PC-9 (cell line): ENCODE measurements around the gene GFPT1. TPM values are rescaled to one million over a fixed set of nuclear protein-coding genes. Genes with fewer than 3 reads are reported as not detected.

Experiments used
- BruUV-seq: library from RNA; stranded (reverse); fragments of 400-500 nt; replicated peaks from 2 replicates; lab custom pipeline; 2021; lab: Mats Ljungman, UMichigan
- CTCF ChIA-PET: fragments of 300-600 bp; sonication (Branson Sonifier 250); formaldehyde crosslinking; loops from one replicate; lab custom pipeline; 2022; ENCODE audit warnings: antibody characterized with exemption; lab: Charles Lee
- POLR2A ChIA-PET: fragments of 300-600 bp; sonication (Branson Sonifier 250); formaldehyde crosslinking; loops from one replicate; lab custom pipeline; 2022; ENCODE audit warnings: antibody characterized with exemption; ENCODE audit not compliant: unreplicated experiment; lab: Charles Lee
- DNase-seq, 2 experiments: peaks; one replicate each; pipeline versions ENCODE4 v3.0.0 to v3.0.0-alpha.2; 2015 to 2022; ENCODE audit warnings: mixed read lengths in 1 of 2
- H2AFZ ChIP-seq: fragments of 200-600 bp; sonication (generic); 2 replicates; pipeline ENCODE4 v1.8.1; 2017; ENCODE audit warnings: antibody characterized with exemption
- H3F3A ChIP-seq: fragments of 200-600 bp; sonication (generic); 2 replicates; pipeline ENCODE4 v1.8.1; 2017; ENCODE audit warnings: antibody characterized with exemption, mild to moderate bottlenecking, low read depth; ENCODE audit not compliant: insufficient read depth
- H3K27ac ChIP-seq: fragments of 200-600 bp; sonication (generic); 2 replicates; pipeline ENCODE4 v1.6.1; 2016; ENCODE audit warnings: mixed run types
- H3K27me3 ChIP-seq: fragments of 200-600 bp; sonication (generic); 2 replicates; pipeline ENCODE4 v1.6.1; 2016; ENCODE audit warnings: low read depth, mixed run types; ENCODE audit not compliant: insufficient read depth
- H3K36me3 ChIP-seq: fragments of 200-600 bp; sonication (generic); 2 replicates; pipeline ENCODE4 v1.6.1; 2016; ENCODE audit warnings: low read depth, mixed run types
- H3K4me1 ChIP-seq: fragments of 200-600 bp; sonication (generic); replicated peaks from 2 replicates; pipeline ENCODE4 v1.6.1; 2016; ENCODE audit warnings: mixed run types; ENCODE audit not compliant: insufficient read depth
- H3K4me2 ChIP-seq: fragments of 200-600 bp; sonication (generic); 2 replicates; pipeline ENCODE4 v1.6.1; 2017; ENCODE audit warnings: mixed run types
- H3K4me3 ChIP-seq: fragments of 200-600 bp; sonication (generic); 2 replicates; pipeline ENCODE4 v1.6.1; 2016; ENCODE audit warnings: mixed run types
- H3K79me2 ChIP-seq: fragments of 200-600 bp; sonication (generic); 2 replicates; pipeline ENCODE4 v1.6.1; 2017; ENCODE audit warnings: low read depth, mixed run types
- H3K9me2 ChIP-seq: fragments of 200-600 bp; sonication (generic); 2 replicates; pipeline ENCODE4 v1.8.1; 2017; ENCODE audit warnings: mild to moderate bottlenecking; ENCODE audit not compliant: insufficient read depth
- H3K9me3 ChIP-seq: fragments of 200-600 bp; sonication (generic); 2 replicates; pipeline ENCODE4 v1.8.1; 2016; ENCODE audit warnings: low read depth; ENCODE audit not compliant: insufficient read depth
- H4K20me1 ChIP-seq: fragments of 200-600 bp; sonication (generic); 2 replicates; pipeline ENCODE4 v1.8.1; 2017; ENCODE audit not compliant: insufficient read depth
- CTCF ChIP-seq: fragments of 200-600 bp; sonication (generic); conservative IDR thresholded peaks from 2 replicates; pipeline ENCODE4 v1.6.1; 2017; ENCODE audit warnings: mixed run types, antibody characterized with exemption, mild to moderate bottlenecking, moderate library complexity
- EZH2 ChIP-seq: fragments of 200-600 bp; sonication (generic); IDR thresholded peaks from 2 replicates; pipeline ENCODE4 v1.8.0; 2017; ENCODE audit warnings: antibody characterized with exemption, low read depth
- intact Hi-C: fragments of 100-400 bp; cut with micrococcal nuclease; formaldehyde crosslinking; loops from one replicate; pipeline ENCODE4 v1.10.0; 2022; ENCODE audit not compliant: unreplicated experiment
- total RNA-seq: library from RNA; stranded (reverse); gene quantifications from 2 replicates; pipeline ENCODE4 v1.2.3, GENCODE V29; 2021

The GFPT1 gene
- total RNA-seq, 1 experiment from 2014 or later = 58.3 TPM

GRCh38 chr2:69395866-69396265 is 8.8 kb upstream of the GFPT1 start:
- POLR2A ChIA-PET = no interaction called here

DNA sequence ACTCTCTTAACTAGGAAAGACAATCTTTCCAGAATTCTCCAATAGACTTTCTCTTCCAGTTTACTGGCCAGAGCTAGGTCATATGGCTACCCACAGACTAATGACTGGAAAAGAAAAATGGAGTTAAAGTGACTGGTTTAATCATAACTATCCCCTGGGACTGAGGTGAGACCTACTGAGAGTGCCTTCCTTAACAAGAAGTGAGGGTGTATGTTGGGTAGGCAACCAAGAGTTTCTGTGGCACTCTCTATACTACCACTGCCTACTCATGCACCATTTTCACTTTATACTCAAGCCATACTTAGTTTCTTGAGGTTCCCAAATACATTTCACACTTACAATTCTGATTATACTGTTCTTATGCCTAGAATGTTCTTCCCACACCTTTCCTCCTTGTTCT is 6.9 kb upstream of the GFPT1 start:
- no peaks in the 10 kb centered on the region for H3K4me1 ChIP-seq
- no peaks in the 10 kb centered on the region for H3F3A ChIP-seq
- BruUV-seq = no TSS peak
- H3K36me3 ChIP-seq = no peaks in the 10 kb centered on the region
- intact Hi-C loops = no loop called here
- no peak overlapping the region for H3K27ac ChIP-seq
- H3K79me2 ChIP-seq = no peaks in the 10 kb centered on the region
- H3K9me2 ChIP-seq = no peaks in the 10 kb centered on the region
- H3K27me3 ChIP-seq = no peaks in the 10 kb centered on the region
- H3K4me3 ChIP-seq = no peak overlapping the region
- TF ChIP-seq EZH2 = no peak
- H2AFZ ChIP-seq = no peak overlapping the region
- POLR2A ChIA-PET = no interaction called here
- H3K9me3 ChIP-seq = no peaks in the 10 kb centered on the region
- CTCF ChIA-PET = no interaction called here
- no peak overlapping the region for H3K4me2 ChIP-seq
- H4K20me1 ChIP-seq = no peaks in the 10 kb centered on the region
- DNase-seq = no peak

More at GRCh38 chr2:69395866-69396265, 8.8 kb upstream of the GFPT1 start:
- Histone ChIP-seq H3K79me2 (no peaks in the 10 kb centered on the region), H3K9me3 (no peaks in the 10 kb centered on the region), H3K4me1 (no peaks in the 10 kb centered on the region), H3K36me3 (no peaks in the 10 kb centered on the region), H2AFZ (no peak overlapping the region), H3K4me2 (no peak overlapping the region), H3K27ac (no peak overlapping the region), H3K4me3 (no peak overlapping the region), H4K20me1 (no peaks in the 10 kb centered on the region), H3K27me3 (no peaks in the 10 kb centered on the region), H3K9me2 (no peaks in the 10 kb centered on the region), H3F3A (no peaks in the 10 kb centered on the region)
- TF ChIP-seq EZH2 = no peak
- intact Hi-C loops = no loop called here
- DNase-seq = no peak
- BruUV-seq = no TSS peak
- CTCF ChIA-PET = interaction anchor here (0.6 kb wide), 1 partner anchor 736 kb away, joined by 3 read pairs; no protein-coding TSS in a partner anchor

- no peak overlapping the region for H2AFZ ChIP-seq
- CTCF ChIA-PET = interaction anchor here (0.6 kb wide), 1 partner anchor 10 kb away, joined by 5 read pairs; no protein-coding TSS in a partner anchor
- no peak for DNase-seq
- no peaks in the 10 kb centered on the region for H3K36me3 ChIP-seq
- peaks cover 6% of the 10 kb centered on the region; the same call in 1 of the 2 replicates for H3F3A ChIP-seq
- H3K4me1 ChIP-seq = peaks cover 16% of the 10 kb centered on the region
- TF ChIP-seq EZH2 (no peak), CTCF (no peak)
- intact Hi-C loops = no loop called here
- no peaks in the 10 kb centered on the region for H4K20me1 ChIP-seq
- no peak overlapping the region for H3K4me2 ChIP-seq
- H3K27ac ChIP-seq = no peak overlapping the region
- H3K79me2 ChIP-seq = peaks cover 15% of the 10 kb centered on the region
- H3K9me3 ChIP-seq = no peaks in the 10 kb centered on the region
- no TSS peak for BruUV-seq
- H3K4me3 ChIP-seq = no peak overlapping the region
- no peaks in the 10 kb centered on the region for H3K27me3 ChIP-seq
- H3K9me2 ChIP-seq = no peaks in the 10 kb centered on the region
- POLR2A ChIA-PET = no interaction called here
Measured at GRCh38 chr2:69390471-69390870, 3.4 kb upstream of the GFPT1 start.

- TF ChIP-seq CTCF (no peak), EZH2 (no peak)
Measured at GRCh38 chr2:69390001-69390400, 3.0 kb upstream of the GFPT1 start.

More at GRCh38 chr2:69390001-69390400, 3.0 kb upstream of the GFPT1 start:
- H3K27ac ChIP-seq = no peak overlapping the region
- peaks cover 19% of the 10 kb centered on the region for H3K4me1 ChIP-seq
- POLR2A ChIA-PET = interaction anchor here (0.5 kb wide), 1 partner anchor 1138 kb away, joined by 4 read pairs; the partner anchor contains the start of gene PPP3R1
- DNase-seq = no peak
- no peaks in the 10 kb centered on the region for H4K20me1 ChIP-seq
- H3K27me3 ChIP-seq = no peaks in the 10 kb centered on the region
- H2AFZ ChIP-seq = no peak overlapping the region
- H3K4me2 ChIP-seq = no peak overlapping the region
- H3K9me3 ChIP-seq = no peaks in the 10 kb centered on the region
- intact Hi-C loops = no loop called here
- peaks cover 6% of the 10 kb centered on the region; the same call in 1 of the 2 replicates for H3F3A ChIP-seq
- H3K9me2 ChIP-seq = no peaks in the 10 kb centered on the region
- CTCF ChIA-PET = no interaction called here
- H3K4me3 ChIP-seq = no peak overlapping the region
- peaks cover 20% of the 10 kb centered on the region for H3K79me2 ChIP-seq
- no peaks in the 10 kb centered on the region for H3K36me3 ChIP-seq
- no TSS peak for BruUV-seq
